Measurements from ENCODE around the gene SLC44A5. TPM values are rescaled to one million over a fixed set of nuclear protein-coding genes. Genes with fewer than 3 reads are reported as not detected.

The SLC44A5 gene
- total and polyA plus RNA-seq, 2 experiments from 2014 or later, result 3.3 to 11.7 TPM

GRCh38 chr1:75583282-75583681 is 27.6 kb downstream of the SLC44A5 start (continued):
- no peak for TF ChIP-seq CTCF (conservative IDR thresholded peaks at IDR 0.05; ENCODE audit: low read depth in 2 of 2)

- Mint-ChIP-seq H3K27ac (no peak overlapping the region; the same call in 1 of the 2 replicates), H3K9me3 (no peaks in the 10 kb centered on the region; the same call in 2 of the 3 replicates)
- H4K20me1 ChIP-seq (replicated peaks; ENCODE audit: insufficient read depth), result no peaks in the 10 kb centered on the region
Observed at GRCh38 chr1:75582725-75583261, 28.1 kb downstream of the SLC44A5 start.

GRCh38 chr1:75579046-75579445 is 31.9 kb downstream of the SLC44A5 start:
- H3K9me3 Mint-ChIP-seq, result no peaks in the 10 kb centered on the region
- no peaks in the 10 kb centered on the region for H3K36me3 ChIP-seq (ENCODE audit: insufficient read depth)
- H3K4me2 ChIP-seq, result no peak overlapping the region
- H3K4me3 ChIP-seq, result no peak overlapping the region
- no peaks in the 10 kb centered on the region for H3K27me3 Mint-ChIP-seq (ENCODE audit: insufficient read depth, low read depth, poor library complexity)
- no peaks in the 10 kb centered on the region for H3K9me2 ChIP-seq (ENCODE audit: insufficient read depth)
- no peaks in the 10 kb centered on the region for H3K4me1 Mint-ChIP-seq
- no peak for DNase-seq (ENCODE audit: low spot score)
- H3K4me3 Mint-ChIP-seq, result no peak overlapping the region
- no peaks in the 10 kb centered on the region for H3K79me2 ChIP-seq (replicated peaks; ENCODE audit: insufficient read depth)
- no peak overlapping the region for H2AFZ ChIP-seq
- no peaks in the 10 kb centered on the region for H3K36me3 Mint-ChIP-seq (ENCODE audit: low read depth)
- no peaks in the 10 kb centered on the region for H3F3A ChIP-seq (replicated peaks; ENCODE audit: low read depth)
- no peaks in the 10 kb centered on the region for H3K4me1 ChIP-seq (ENCODE audit: insufficient read depth)
- no peaks in the 10 kb centered on the region for H3K27me3 ChIP-seq (ENCODE audit: insufficient read depth)
- no peak overlapping the region for H3K27ac Mint-ChIP-seq
- no peaks in the 10 kb centered on the region for H4K20me1 ChIP-seq (replicated peaks; ENCODE audit: insufficient read depth)
- no peak for ATAC-seq
- H3K27ac ChIP-seq (ENCODE audit: low read depth), result no peak overlapping the region
- no peak for TF ChIP-seq CREB1 (CRISPR knock-in tag; IDR thresholded peaks at IDR 0.05; ENCODE audit: low read depth)
- no peak for TF ChIP-seq ETS1 (IDR thresholded peaks at IDR 0.05)
- TF ChIP-seq ZNF331 (CRISPR knock-in tag; IDR thresholded peaks at IDR 0.05; ENCODE audit: low read depth), result no peak
- no peak for TF ChIP-seq CTCF (conservative IDR thresholded peaks at IDR 0.05; ENCODE audit: low read depth in 2 of 2)
- no peak for TF ChIP-seq EZH2phosphoT487 (IDR thresholded peaks at IDR 0.05; ENCODE audit: unreplicated experiment)
- no peak for TF ChIP-seq REST (IDR thresholded peaks at IDR 0.05; ENCODE audit: unreplicated experiment)

More at GRCh38 chr1:75582725-75583261, 28.1 kb downstream of the SLC44A5 start:
- DNase-seq (ENCODE audit: low spot score), result no peak
- Histone ChIP-seq H2AFZ (no peak overlapping the region), H3K4me1 (ENCODE audit: insufficient read depth) (peaks cover 3% of the 10 kb centered on the region; the same call in 1 of the 2 replicates), H3F3A (replicated peaks; ENCODE audit: low read depth) (no peaks in the 10 kb centered on the region), H3K4me2 (no peak overlapping the region), H3K27me3 (ENCODE audit: insufficient read depth) (no peaks in the 10 kb centered on the region), H3K9me2 (ENCODE audit: insufficient read depth) (no peaks in the 10 kb centered on the region), H3K4me3 (no peak overlapping the region), H3K79me2 (replicated peaks; ENCODE audit: insufficient read depth) (no peaks in the 10 kb centered on the region), H3K36me3 (ENCODE audit: insufficient read depth) (no peaks in the 10 kb centered on the region), H3K27ac (ENCODE audit: low read depth) (no peak overlapping the region)
- no peak for ATAC-seq
- TF ChIP-seq ZNF114 (CRISPR knock-in tag; IDR thresholded peaks at IDR 0.05) (no peak), CREB1 (CRISPR knock-in tag; IDR thresholded peaks at IDR 0.05; ENCODE audit: low read depth) (no peak), CTCF (conservative IDR thresholded peaks at IDR 0.05; ENCODE audit: low read depth in 2 of 2) (peak in 1 of 2 experiments; percentile 32; a peak in 2 of 4 replicates), ZNF331 (CRISPR knock-in tag; IDR thresholded peaks at IDR 0.05; ENCODE audit: low read depth) (no peak), EZH2phosphoT487 (IDR thresholded peaks at IDR 0.05; ENCODE audit: unreplicated experiment) (no peak)
- Mint-ChIP-seq H3K4me1 (peaks cover 7% of the 10 kb centered on the region; the same call in 2 of the 3 replicates), H3K36me3 (ENCODE audit: low read depth) (no peaks in the 10 kb centered on the region), H3K4me3 (no peak overlapping the region), H3K27me3 (ENCODE audit: insufficient read depth, low read depth, poor library complexity) (no peaks in the 10 kb centered on the region)
